ENCODE measurements around the gene SH3YL1.

The SH3YL1 gene

GRCh38 chr2:223971-224760 is 39.7 kb downstream of the SH3YL1 start:
- DNase-seq (ENCODE audit: low read depth, low spot score) = no peak

GRCh38 chr2:223451-223850 is 40.4 kb downstream of the SH3YL1 start:
- no peak for DNase-seq (ENCODE audit: low read depth, low spot score)

- DNase-seq (ENCODE audit: low read depth, low spot score) = no peak
These were observed 47.8 kb downstream of the SH3YL1 start for GRCh38 chr2:216068-216467.

GRCh38 chr2:213932-214693 is 49.7 kb downstream of the SH3YL1 start:
- no peak for DNase-seq (ENCODE audit: low read depth, low spot score)

- no peak for DNase-seq (ENCODE audit: low read depth, low spot score)
These were observed 52.2 kb downstream of the SH3YL1 start for GRCh38 chr2:211486-212184.

- peak; percentile 5 for DNase-seq (ENCODE audit: low read depth, low spot score)
These were observed 53.2 kb downstream of the SH3YL1 start for GRCh38 chr2:210660-211059.

- DNase-seq (ENCODE audit: low read depth, low spot score) = no peak
These were observed 54.4 kb downstream of the SH3YL1 start for GRCh38 chr2:209470-209869.

GRCh38 chr2:208335-208734 is 55.5 kb downstream of the SH3YL1 start:
- no peak for DNase-seq (ENCODE audit: low read depth, low spot score)

- DNase-seq (ENCODE audit: low read depth, low spot score) = no peak
These were observed 59.8 kb downstream of the SH3YL1 start for GRCh38 chr2:203984-204383.

GRCh38 chr2:203401-203800 is 60.4 kb downstream of the SH3YL1 start:
- DNase-seq (ENCODE audit: low read depth, low spot score) = no peak

- no peak for DNase-seq (ENCODE audit: low read depth, low spot score)
These were observed 60.9 kb downstream of the SH3YL1 start for GRCh38 chr2:202945-203344.

- no peak for DNase-seq (ENCODE audit: low read depth, low spot score)
These were observed 62.0 kb downstream of the SH3YL1 start for GRCh38 chr2:201648-202433.

- no peak for DNase-seq (ENCODE audit: low read depth, low spot score)
These were observed 64.5 kb downstream of the SH3YL1 start for GRCh38 chr2:199041-199966.

- DNase-seq (ENCODE audit: low read depth, low spot score) = no peak
These were observed 67.4 kb downstream of the SH3YL1 start for GRCh38 chr2:196406-196805.

- DNase-seq (ENCODE audit: low read depth, low spot score) = no peak
These were observed 67.9 kb downstream of the SH3YL1 start for GRCh38 chr2:195932-196331.

- DNase-seq (ENCODE audit: low read depth, low spot score) = peak; percentile 78
These were observed 70.6 kb downstream of the SH3YL1 start for GRCh38 chr2:193141-193671.

- DNase-seq (ENCODE audit: low read depth, low spot score) = no peak
These were observed 72.3 kb downstream of the SH3YL1 start for GRCh38 chr2:191311-192190.

- no peak for DNase-seq (ENCODE audit: low read depth, low spot score)
These were observed 76.0 kb downstream of the SH3YL1 start for GRCh38 chr2:187825-188224.

- DNase-seq (ENCODE audit: low read depth, low spot score) = peak; percentile 23
These were observed 78.6 kb downstream of the SH3YL1 start for GRCh38 chr2:185221-185620.

Data from astrocyte of the hippocampus (primary cell).